Endothelial cell of hepatic sinusoid (primary cell): ENCODE data around the gene C5.

Source experiments
- in situ Hi-C: cut with HindIII; loops from 2 replicates; pipeline ENCODE4 v1.10.0; 2017; ENCODE audit warnings: low sequenced_read_pairs

Gene C5

DNA sequence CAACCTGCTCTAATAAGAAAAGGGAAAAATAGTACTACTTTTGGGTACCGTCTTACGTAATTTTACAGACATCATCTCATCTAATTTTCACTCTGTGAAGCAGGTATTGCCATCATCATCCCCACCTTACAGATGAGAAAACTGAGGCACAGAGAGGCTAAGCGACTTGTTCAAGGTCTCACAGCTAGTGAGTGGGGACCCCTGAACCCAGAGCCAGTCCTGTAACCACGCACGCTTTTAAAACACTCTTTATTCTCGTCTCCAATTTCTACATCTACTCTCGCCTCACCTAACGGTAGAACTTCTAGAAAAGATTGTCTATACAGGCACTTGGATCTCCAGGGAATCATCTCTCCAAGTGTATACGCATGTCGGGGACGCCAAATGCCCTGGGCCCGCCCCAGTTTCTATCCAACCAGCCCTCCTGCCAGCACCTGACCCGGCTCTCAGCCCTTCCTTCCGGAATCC lies 122.0 kb downstream of the C5 start:
- in situ Hi-C loops, result loop anchor here (5.0 kb wide), 1 partner anchor 51 kb away; the partner anchor contains the start of gene PHF19

- in situ Hi-C loops, result loop anchor here (5.0 kb wide), 1 partner anchor 50 kb away; the partner anchor contains the start of gene PHF19
Observed at GRCh38 chr9:120927269-120928014, 122.6 kb downstream of the C5 start.

DNA sequence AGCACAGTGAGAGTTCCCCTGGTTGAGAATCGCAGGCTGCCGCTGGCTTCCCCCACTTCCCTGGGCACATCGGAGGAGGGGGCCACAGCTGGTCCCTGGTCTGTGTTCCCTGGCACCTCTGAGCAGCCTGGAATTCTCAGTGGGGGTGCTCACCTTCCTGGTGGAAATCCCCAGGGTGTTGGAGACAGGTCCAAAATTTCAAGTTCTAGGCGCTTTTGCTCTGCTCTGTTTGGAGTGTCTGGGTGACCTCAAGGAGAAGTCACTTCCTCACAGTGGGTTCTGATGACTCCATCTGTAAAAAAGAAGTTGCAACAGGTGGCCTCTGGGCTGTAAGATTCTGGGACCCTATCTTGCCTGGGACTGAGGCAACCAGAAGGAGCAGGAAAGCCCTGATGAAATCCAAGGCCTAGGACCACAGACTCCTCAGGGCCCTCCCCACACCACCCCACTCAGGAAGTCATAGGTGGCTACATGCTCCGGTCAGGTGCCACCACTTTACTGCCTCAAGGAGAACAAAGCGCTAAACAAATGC lies 123.6 kb downstream of the C5 start, which contains the start of gene TRAF1:
TRAF1 (minus strand) TSS at position 400 of the 532 bp plus-strand sequence. CDS start 721 bp downstream, outside the sequence.
- in situ Hi-C loops, result loop anchor here (5.0 kb wide), 1 partner anchor 49 kb away; the partner anchor contains the start of gene PHF19

DNA sequence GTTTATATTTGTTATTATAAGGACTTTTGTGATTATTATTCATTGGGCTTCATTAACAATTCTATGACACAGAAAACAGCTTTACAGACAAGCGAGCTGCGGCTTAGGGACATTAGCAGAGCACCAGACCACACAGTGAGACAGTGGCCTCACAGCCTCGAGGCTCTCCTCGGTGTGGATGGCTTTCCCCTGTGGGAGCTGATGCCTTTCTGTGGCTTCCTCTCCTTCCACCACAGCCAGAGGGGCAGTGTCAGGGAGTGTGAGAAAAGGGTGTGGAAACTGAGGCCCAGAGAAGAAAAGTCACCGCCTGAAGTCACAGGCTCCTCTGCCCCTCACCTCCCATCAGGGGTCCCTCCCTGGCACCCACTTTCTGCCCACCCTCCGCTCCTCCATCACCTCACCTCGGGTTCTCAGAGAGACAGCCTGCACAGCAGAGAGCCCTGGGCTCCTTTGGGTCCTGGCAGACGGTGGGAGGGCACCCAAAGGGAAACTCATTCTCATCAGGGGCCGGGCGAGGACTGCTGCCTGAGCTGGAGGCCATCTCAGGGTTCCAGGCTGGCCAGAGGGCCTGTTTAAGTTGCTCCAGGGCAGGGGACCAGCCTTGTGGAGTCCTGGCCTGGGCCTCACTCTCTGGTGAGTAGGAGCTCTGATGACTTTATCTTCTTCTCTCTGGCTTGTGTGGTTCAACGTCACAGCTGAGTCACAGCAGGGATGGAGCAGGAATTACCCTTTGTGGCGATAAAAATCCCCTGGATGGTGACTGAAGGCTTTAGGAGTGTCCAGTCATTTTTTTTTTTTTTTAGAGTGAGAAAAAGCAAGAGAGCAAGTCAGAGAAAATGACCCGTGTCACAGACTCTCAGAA lies 124.3 kb downstream of the C5 start:
- in situ Hi-C loops, result loop anchor here (5.0 kb wide), 1 partner anchor 48 kb away; the partner anchor contains the start of gene PHF19

- in situ Hi-C loops, result loop anchor here (5.0 kb wide), 1 partner anchor 48 kb away; the partner anchor contains the start of gene PHF19
Observed at GRCh38 chr9:120924698-120925534, 125.2 kb downstream of the C5 start.

GRCh38 chr9:120923620-120924328 lies 126.3 kb downstream of the C5 start:
- in situ Hi-C loops, result no loop called here

- in situ Hi-C loops, result no loop called here
Observed at GRCh38 chr9:120922404-120923195, 127.5 kb downstream of the C5 start.

DNA sequence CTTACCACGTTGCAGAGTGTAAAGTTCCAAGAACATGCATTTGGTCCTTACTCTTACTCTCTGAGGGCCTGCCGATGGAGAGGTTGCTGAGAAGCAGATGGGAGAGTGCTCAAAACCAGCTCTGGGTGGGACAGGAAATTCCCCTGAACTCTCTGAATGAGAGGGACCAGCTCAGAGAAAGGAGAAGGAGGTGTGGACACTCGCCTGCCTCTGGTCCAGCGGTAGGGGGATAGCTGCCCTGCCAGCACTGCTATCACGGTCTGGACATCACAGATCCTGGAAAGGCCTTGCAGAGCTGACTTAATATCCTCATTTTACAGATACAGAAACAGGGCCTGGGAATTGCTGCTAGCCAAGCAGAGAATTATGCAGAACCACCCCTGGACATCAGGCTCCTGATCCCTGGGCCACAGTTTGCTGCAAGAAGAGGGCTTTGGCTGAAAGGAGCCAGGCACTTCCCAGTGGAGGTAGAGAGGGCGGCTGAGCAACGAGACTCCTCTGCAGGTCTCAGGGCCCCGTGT lies 128.4 kb downstream of the C5 start:
- in situ Hi-C loops, result no loop called here

- in situ Hi-C loops, result no loop called here
Observed at GRCh38 chr9:120920806-120921178, 129.3 kb downstream of the C5 start.

- in situ Hi-C loops, result no loop called here
Observed at GRCh38 chr9:120919843-120920805, 130.0 kb downstream of the C5 start.

DNA sequence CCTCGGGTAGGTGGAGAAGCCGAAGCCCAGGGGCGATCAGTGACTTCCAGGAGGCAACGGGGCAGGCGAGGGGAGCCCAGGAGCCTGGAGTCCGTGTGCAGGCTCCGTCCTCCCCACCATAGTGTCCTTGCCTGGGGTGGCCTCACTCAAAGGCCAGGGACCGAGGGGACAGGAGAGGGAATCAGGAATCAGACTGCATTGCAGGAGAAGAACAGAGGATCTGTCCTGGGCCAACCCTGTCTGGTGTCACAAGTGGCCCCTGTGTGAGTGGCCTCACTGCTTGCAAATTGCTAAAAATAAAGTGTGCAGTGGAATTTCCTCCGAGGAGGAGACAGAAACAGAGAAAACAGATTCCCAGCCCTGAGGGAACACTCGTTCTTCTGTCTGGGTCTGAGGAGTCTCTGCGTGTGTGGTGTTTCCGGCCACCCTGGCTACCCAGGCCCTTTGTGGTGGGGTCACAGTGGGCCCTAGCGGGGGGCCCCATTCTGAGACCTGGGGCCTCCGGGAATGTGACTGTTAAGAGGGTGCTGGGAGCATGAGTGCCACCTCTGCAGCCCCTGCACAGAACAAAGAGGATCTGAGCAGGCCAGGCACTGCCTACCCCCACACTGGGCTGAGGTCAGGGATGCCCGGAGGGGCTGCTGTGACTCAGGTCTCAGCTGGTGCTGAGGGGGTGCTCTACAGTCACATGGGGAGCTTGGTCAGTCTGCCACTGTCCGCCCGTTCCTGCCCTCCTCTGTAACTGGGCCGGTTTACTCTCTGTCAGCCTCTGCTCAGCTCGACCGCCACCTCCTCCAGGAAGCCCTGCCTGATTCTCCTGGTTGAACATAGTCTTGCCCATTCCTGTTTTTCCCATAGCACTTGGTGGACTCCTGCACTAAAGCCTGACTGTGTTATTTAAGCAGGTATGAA lies 130.9 kb downstream of the C5 start:
- in situ Hi-C loops, result no loop called here

GRCh38 chr9:120917929-120918762 lies 131.9 kb downstream of the C5 start:
- in situ Hi-C loops, result no loop called here

GRCh38 chr9:120916991-120917880 lies 132.8 kb downstream of the C5 start:
- in situ Hi-C loops, result no loop called here

DNA sequence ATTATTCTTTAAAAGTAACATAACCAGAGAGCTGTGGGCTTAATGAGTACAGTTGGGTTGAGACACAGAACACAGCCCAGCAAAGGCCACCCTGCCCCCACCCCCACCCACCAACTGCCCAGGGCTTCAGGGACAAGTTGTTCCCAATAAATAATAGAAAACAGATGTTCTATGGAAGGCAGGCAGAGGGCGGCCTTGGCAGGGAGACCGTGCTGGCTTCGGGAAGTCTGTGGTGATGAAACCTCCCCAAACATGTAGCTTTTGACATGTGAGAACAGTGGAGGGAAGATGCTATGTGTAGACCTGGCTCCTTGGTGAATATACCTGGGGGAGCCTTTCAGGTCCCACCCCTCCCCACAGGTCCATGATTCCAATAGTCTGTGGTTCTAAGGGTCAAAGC lies 133.5 kb downstream of the C5 start:
- in situ Hi-C loops, result no loop called here
